ENCODE data around the gene CST4.
"Not testable (repeated sequence)": the region's sequence is repeated elsewhere in the genome, so short reads cannot be mapped to it uniquely, and the experiment has no call there.

The CST4 gene

DNA sequence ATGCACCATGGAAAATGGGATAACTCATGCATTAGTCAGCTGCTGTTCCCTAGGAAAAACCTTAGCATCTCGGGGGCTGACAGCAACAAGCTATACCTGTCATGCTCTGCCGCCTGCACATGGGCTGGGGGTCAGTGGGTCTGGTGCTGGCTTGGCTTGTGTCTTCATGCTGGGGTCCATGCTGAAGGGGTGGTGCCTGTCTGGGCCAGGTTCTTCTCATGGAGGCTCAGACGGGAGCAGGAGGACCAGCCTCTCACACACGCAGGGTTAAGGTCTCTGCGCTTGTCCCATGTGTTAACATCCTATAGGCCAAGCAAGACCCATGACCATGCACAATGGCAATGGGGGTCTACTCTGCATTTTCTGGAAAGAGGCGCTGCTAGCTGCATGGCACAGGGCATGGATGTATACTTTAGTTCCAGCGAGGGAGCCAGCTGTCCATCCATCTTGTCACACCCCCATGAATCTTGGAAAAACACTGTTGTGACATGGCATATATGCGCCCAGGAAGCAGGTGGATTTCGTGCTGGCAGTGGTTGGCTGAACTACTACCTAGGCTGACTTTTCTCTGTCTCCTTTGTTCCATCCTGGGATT, 26.5 kb downstream of the CST4 start:
- DNase-seq (ENCODE audit: low read depth in 4 of 4, low spot score in 1 of 4), result no peak

DNA sequence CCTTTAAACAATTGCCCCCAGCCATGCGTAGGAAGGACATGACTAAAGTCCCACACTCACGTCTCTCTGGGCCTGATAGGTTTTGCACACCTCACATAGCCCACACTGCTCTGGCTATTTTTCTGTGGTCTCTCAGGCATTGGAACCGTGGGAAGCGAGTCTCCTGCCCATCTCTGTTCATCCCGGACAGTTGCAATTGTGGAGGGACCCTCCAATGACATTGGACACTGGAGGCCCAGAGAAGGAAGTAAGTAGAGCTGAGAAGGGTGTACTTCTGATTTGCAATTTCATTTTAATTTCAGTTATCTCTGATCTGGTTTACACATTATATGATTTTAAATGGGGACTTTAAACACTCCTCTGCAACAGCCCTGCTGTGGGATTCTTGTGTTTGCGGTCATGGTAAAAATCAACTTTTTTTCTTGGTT, 27.8 kb downstream of the CST4 start:
- no peak for DNase-seq (ENCODE audit: low read depth in 4 of 4, low spot score in 1 of 4)

DNA sequence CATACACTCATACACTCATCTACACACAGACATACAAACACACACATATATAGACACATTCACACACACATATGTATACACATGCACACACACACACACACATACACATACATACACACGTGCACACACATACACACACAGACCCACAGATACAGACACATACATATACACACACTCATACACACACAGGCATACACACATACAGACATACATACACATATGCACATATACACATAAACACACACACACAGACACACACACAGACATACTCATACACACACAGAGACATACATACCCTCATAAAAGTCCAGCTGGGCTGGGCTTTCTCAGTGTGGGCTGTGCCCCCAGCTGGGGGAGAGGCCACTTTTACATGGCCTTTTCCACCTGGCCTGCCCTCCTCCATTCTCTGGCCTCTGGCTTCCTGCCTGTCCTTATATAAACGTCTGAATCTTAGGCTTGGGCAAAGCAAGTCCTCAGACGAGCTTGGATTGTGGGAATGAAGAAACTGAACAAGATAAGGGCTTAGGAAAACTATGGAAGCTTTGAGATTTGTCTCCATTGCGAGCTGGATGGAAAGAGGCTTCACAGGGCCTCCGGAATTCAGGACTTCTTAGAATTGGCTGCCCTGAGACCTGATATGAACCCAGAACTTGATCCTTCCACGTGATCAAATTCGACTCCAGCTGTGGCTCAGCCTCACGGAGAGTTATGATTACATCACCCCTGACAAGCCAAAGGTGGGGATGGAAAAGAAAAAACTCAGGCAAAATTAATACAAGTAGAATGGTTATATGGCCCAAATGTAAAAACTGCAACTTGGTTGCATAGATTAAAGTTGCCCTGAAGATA, 28.6 kb downstream of the CST4 start:
- DNase-seq (ENCODE audit: low read depth in 4 of 4, low spot score in 1 of 4), result no peak

DNA sequence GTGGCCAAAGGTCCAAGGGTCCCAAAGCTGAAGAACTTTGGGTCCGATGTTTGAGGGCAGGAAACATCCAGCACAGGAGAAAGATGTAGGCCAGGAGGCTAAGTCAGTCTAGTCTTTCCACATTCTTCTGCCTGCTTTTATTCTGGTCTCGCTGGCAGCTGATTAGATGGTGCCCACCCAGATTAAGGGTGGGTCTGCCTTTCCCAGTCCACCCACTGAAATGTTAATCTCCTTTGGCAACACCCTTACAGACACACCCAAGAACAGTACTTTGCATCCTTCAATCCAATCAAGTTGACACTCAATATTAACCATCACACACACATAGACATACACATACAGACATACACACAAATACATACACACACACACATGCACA, 29.2 kb downstream of the CST4 start:
- not testable (repeated sequence) for DNase-seq (ENCODE audit: low read depth in 4 of 4, low spot score in 1 of 4)

DNA sequence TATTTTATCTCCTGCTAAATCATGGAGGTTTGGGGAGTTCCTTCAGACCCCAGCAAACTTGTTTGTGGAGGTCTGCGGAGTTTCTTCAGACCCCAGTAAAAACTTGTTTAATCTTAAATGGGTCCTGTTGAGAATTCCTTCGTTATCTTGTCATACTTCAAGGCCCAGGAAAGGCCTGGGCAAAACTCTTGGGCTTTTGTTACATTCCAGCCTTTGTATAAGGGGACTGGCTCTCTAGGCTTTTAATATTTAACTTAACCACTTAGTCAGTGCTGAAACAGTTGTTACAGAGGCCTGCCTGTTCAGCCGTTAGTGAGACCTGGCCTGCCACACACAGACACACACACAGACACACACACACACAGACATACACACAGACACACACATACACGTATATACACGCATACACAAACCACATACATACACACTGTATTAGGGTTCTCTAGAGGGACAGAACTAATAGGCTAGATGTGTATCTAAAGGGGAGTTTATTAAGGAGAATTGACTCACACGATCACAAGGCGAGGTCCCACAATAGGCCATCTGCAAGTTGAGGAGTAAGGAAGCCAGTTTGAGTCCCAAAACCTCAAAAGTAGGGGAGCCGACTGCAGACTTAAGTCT, 29.7 kb downstream of the CST4 start:
- DNase-seq (ENCODE audit: low read depth in 4 of 4, low spot score in 1 of 4), result no peak

DNA sequence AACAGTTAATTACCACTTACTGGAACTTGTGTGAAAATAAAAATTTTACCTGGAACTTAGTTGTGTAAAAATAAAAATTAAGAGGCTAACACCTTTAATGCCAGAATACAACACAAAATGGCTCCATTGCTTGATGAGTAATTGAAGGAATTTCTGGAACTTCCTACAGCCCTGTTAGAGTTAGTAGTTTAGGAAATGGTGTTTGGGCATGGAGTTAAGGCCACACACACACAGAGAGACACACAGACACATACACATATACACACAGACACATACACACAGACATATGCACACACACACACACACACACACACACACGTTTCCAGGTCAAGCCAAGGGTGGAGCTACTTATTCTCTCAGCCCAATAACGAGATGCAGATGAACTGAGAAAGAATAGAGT, 30.5 kb downstream of the CST4 start:
- no peak for DNase-seq (ENCODE audit: low read depth in 4 of 4, low spot score in 1 of 4)

DNA sequence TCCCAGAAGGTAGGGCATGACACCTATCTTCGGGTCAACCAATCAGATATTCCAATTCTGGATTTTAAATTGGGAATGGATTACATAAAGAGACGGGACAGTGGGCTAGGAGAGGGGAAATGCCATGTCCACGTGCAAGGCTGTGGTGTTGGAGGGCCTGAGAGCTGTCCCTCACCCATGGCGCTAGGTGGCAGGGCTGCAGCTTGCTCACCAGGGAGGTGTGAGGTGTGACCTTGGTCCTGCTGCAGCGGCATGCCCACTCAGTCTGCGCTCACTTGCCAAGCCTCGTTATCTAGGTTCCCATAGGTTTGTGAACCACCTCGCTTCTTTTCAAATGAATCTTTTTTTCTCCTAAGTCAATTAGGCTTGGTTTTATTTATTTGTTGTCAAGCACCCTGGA, 31.6 kb downstream of the CST4 start:
- DNase-seq (ENCODE audit: low read depth in 4 of 4, low spot score in 1 of 4), result no peak

DNA sequence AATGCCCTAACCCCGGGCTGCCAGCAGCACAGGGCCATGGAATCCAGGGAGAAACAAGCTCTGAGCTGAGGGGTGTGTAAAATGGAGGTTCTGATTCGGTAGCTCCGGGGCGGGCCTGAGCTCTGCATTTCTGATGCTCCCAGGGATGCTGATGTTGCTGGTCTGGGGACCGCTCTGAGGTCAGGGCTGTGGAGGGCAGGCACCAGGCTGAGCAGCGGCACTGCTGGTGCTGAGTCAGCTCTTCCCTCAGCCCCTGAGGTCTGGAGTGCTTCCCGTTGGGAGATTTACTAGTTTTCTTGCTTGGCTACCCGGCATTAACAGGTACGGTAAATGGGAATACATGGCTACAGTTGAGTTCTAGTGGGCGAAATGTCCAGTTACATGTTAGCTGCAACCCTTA, 32.5 kb downstream of the CST4 start:
- no peak for DNase-seq (ENCODE audit: low read depth in 4 of 4, low spot score in 1 of 4)

DNA sequence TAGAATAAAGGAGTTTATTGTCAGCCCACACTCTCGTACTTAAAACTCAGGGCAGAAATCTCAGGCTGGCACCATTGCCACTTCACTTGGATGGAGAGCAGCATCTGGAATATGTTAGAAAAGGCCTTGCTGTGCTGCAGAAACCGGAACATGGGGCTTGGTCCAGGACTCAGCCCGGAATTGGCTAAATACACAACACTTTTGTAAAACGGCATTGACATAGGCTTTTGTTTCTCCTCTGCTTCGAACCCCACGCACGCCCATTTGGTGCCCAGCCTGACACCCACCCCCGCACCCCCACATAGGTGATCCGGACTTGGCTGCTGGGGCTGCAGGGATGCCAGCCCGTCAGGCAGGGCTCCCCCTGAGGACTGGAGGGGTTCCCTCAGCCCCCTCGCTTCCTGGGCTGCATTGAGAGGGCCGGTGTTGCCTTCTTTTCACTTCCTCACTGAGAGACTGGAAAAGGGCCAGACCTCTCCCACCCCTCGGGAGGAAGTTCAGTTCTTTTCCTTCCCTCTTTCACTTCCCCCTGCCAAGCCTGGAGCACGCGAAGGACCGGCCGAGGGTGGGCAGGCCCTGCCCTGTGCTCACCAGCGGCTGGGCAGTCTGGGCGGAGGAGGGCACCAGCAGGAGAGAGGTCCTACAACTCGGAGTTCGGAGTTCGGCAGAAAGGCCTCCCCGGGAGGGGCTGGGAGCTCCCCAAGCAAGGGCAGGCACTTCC, 33.2 kb downstream of the CST4 start:
- DNase-seq (ENCODE audit: low read depth in 4 of 4, low spot score in 1 of 4), result no peak

DNA sequence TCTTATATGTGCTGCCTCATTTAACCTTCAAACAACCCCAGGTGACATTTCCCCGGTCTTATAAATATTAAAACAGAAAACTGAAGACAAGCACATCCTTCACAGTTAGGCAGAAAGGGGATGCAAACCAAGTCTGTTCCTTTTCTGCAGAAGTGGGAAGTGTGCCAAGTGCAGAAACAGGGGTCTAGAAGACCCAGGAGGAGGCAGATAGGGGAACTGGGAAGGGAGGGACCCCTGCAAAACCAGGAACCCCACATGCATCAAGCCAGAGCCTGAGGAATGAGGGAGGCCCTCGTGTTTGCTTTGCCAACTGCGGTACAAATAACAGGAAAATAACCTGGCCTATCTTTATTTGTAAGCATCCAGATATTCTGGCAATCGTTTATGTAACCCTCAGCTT, 34.1 kb downstream of the CST4 start:
- no peak for DNase-seq (ENCODE audit: low read depth in 4 of 4, low spot score in 1 of 4)

DNA sequence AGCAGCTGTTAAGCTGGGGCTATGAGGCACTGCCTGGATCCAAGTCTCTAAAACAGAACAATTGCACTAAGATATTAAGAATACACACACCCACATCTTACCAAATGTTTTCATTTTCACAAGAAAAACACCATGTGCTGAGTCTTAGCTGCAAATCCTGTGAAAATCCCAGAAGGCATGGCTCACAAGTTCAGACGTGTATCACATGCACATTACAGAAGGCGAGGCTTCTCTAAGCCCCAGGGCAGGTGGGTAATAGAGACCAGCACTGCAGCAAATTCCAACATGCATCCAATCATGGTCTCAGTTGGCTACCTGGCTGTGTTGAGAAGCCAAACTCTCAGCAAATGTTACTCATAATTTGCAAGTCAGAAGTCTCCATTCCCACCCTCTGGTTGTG, 34.8 kb downstream of the CST4 start:
- no peak for DNase-seq (ENCODE audit: low read depth in 4 of 4, low spot score in 1 of 4)

DNA sequence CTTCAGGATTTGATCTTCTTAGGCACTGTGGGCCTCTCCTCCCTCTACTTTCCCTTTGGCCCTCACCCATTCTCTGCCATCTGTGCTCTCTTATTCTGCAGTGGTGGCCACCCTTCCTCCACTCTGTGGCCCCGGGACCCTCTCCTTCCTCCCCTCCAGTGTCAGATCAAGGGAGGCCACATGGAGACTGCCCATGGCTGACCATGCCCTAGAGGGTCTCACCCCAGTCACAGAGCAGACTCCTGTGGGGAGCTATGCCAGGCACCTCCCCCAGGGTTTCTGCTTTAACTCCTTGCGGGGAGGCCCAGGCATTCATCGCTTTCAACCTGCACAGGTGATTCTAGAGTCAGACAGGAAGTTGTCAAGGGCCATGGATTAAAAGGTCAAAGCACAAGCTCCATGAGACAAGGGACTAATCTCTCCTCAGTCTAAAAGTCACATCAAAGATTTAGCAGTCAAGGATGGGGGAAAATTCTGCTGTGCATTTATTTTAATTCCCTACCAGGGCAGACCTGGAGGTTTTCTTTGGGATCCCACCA, 35.4 kb downstream of the CST4 start:
- no peak for DNase-seq (ENCODE audit: low read depth in 4 of 4, low spot score in 1 of 4)

DNA sequence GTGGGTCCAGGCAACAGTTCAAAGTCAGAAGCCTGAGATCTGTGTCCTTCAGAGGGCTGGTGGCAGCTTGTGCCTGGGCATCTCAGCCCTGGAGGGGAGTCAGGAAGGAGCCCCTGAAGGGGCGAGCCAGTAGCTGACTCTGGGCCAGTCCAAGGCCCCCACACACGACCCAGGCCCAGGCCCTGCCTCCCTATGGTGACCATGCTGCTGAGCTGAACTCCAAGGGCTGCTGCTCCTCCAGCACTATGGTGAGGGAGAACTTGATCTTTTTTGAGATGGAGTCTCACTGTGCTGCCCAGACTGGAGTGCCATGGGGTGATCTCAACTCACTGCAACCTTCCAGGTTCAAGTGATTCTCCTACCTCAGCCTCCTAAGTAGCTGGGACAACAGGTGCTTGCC, 35.9 kb downstream of the CST4 start:
- DNase-seq (ENCODE audit: low read depth in 4 of 4, low spot score in 1 of 4), result no peak

DNA sequence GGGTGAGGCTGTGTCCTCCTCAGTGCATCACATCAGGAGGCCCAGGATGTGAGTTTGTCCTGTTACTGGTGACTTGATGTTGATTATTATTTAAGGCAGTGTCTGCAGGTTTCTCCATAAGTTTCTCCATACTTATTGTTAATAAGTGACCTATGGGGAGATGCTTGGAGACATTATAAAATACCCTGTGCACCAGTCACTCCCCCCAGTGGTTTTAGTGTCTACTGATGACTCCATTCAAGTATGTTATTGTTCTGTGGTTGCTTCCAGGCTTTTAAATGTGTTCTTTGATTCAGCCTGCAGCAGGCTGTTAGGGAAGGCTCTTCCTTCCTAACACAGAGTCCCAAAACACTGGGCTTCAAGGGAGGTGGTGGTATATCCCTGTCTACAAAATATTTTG, 36.5 kb downstream of the CST4 start:
- no peak for DNase-seq (ENCODE audit: low read depth in 4 of 4, low spot score in 1 of 4)

DNA sequence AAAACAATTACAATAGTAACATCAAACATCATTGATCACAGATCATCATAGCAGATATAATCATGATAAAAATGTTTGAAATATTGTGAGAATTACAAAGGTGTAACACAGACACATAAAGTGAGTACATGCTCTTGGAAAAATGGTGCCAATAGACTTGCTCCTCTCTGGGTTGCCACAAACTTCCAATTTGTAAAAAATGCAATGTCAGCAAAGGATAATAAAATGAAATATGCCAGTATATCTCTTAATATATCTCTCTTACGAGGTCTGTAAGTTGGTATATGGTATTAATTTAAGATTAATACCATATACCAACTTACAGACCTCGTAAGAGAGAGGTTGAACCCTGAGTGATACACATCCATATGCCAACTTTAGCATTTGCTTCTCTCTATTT, 37.7 kb downstream of the CST4 start:
- no peak for DNase-seq (ENCODE audit: low read depth in 4 of 4, low spot score in 1 of 4)

DNA sequence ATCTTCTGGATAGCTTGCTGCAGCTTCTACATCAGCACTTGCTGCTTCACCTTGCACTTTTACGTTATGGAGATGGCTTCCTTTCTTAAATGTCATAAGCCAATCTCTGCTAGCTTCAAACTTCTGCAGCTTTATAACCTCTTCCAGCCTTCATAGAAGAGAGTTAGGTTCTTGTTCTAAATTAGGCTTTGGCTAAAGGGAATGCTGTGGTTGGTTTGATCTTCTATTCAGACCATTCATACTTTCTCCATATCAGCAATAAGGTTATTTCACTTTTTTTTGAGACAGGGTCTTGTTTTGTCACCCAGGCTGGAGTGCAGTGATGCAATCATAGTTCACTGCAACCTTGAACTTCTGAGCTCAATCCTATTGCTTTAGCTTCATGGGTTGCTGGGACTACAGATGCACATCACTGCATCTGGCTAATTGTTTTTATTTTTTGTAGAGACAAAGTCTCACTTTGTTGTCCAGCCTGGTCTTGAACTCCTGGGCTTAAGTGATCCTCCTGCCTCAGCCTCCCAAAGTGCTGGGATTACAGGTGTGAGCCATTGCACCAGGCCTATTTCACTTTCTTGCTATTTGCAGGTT, 38.9 kb downstream of the CST4 start:
- no peak for DNase-seq (ENCODE audit: low read depth in 4 of 4, low spot score in 1 of 4)

DNA sequence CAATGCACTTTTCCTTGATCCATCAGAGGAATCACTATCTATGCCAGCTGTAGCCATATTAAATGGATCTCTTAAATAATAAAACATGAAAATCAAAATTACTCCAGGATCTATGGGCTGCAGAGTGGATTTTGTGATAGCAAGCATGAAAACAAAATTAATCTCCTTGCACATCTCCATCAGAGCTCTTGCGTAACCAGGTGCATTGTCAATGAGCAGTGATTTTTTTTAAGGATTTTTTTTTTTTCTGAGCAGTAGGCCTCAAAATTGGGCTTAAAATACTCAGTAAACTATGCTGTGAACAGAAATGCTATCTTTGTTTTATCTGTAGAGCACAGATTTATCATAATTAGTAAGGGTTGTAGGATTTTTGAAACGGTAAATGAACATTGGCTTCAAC, 39.6 kb downstream of the CST4 start:
- DNase-seq (ENCODE audit: low read depth in 4 of 4, low spot score in 1 of 4), result no peak

DNA sequence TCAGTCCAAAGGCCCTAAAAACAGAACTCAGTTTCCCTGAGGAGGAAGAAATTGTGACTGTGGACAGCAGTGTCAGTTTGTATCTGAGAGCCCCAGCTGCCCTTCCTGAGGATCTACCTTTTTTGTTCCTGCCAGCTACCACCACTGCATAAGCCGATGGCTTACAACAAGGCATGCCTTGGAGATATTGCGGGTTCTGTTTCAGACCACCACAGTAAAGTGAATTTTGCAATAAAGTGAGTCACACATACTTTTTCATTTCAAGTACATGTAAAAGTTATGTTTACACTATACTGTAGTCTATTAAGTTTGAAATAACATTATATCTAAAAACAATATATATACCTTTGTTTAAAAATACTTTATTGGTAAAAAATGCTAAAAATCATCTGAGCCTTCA, 41.5 kb downstream of the CST4 start:
- DNase-seq (ENCODE audit: low read depth in 4 of 4, low spot score in 1 of 4), result no peak

DNA sequence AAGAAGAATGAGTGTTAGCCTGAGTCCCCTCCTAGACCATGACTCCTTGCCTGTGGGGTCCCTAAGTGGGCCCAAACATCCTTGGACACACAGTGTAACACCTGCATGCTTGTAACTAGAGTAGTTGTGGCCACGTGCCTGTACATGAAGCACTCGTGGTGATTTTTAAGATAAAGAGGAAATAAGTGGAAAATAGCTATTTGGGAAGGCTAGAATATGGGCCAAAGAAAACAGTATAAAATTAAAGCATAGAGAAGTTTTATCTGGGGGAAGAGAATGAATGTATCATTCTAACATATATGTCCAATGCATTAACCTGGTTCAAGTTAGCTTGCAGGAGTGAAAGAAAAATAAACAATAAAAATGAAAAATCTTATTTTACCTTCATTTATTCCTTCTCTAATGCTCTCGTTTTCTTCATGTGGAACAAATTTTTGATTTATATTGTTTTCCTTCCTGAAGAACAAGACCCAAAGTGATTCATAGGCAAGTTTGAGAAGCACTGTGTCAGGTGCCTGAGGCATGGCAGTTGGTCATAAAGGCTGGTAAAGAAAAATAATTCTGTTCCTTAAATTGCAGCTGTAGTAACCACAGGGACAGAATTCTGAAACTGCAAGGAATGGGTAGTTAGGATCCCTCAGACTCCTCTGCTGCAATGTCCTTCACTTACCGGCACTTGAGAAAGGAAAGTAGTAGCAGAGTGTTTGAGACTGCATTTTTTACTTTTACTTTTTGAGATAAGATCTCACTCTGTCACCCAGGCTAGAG, 42.5 kb downstream of the CST4 start:
- no peak for DNase-seq (ENCODE audit: low read depth in 4 of 4, low spot score in 1 of 4)

DNA sequence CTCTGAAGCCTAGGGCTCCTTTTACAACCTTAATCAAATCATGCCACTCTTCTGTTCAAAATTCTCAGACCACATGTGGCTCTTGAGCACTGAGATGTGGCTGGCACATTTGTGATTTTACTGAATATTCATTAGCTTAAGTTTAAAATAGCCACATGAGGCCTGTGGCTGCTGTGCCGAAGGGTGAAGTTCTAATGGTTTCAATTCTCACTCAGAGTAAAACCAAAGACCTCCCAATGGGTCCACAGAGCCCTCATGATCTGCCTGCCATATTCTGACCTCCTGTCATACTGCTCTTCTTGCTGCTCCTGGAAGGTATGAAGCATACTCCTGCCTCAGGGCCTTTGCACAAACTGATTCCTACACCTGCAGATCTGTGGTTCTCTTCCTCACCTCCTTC, 43.3 kb downstream of the CST4 start:
- DNase-seq (ENCODE audit: low read depth in 4 of 4, low spot score in 1 of 4), result no peak

DNA sequence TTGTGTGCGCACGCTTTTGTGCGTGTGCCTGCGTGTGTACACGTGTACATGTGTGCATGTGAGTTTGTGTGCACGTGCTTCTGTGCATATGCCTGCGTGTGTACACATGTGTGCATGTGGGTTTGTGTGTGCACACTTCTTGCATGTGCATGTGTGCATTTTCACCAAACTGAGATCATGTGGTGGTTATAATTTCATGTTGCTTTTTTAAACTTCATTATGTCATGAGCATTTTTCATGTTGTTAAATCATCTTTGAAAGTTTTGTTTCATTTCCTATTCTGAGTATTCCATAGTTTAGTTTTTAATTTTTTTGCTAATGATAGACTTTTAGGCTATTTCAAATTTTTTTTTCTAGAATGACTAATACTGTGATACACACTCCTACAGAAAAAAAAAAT, 44.7 kb downstream of the CST4 start:
- DNase-seq (ENCODE audit: low read depth in 4 of 4, low spot score in 1 of 4), result no peak
